CD4-positive, alpha-beta T cell treated with Interferon gamma for 1 hour (primary cell): Measurements from ENCODE around the gene ANKRD66.

ENCODE experiments used
- DNase-seq: peaks from one replicate; pipeline ENCODE4 v3.0.0-alpha.2; 2020

ANKRD66 gene

DNA sequence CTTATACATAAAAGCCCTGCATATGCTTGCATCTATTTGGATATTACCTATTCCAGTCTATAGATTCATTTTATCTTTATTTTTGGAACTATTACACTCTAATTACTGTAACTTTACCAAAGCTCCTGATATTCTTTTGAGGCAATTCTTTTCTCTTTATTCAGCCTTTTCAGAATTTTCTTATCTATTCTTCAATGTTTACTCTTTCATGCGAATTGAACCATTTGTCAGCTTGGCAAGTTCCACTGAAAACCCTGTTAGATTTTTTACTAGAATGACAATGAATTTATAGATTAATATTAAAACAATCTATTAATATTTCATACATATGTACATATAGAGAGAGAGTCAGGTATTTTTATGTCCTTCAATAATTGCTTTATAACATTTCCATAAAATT is 45.9 kb downstream of the ANKRD66 start:
- no peak for DNase-seq

GRCh38 chr6:46793138-46793537 is 46.4 kb downstream of the ANKRD66 start, which contains the start of gene MEP1A:
TSS of gene MEP1A (plus strand) at chr6:46793389. CDS start at chr6:46793399, 10 bp downstream.
- DNase-seq: no peak

- DNase-seq: no peak
Measured at GRCh38 chr6:46794068-46794467, 47.3 kb downstream of the ANKRD66 start.

GRCh38 chr6:46795816-46796215 is 49.1 kb downstream of the ANKRD66 start:
- DNase-seq: no peak

DNA sequence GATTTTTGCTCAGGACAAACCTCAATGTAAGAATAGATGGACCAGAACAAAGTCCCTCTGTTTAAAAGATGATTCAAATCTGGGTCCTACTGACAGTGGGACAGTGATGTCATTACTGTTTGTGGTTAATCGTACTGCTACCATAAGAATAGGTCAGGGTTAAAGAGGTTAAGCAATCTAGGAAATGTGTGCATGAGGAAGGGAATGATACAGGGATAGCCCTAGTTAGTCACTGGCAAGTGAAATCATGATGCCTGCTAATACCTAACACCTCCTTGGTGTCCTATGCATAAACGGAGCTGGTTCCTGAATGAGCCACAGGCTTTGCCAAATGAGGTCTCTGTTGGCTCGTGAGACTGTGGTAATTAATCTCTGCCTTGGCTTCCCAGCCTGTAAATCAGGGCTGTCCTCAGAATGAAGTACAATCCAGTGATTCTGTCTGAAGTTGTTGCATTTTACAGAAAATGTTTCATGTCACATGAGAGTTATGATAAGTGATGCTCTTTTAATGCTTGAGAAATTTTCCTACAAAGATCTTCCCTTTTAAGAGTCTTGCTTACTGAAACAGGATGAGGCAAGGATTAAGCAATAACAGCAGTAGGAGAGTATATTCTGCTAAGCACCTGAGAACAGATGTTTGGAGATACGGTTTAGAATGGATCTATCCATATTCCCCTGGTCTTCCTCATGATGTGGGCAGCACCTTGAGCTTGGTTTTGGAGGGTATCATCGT is 50.3 kb downstream of the ANKRD66 start:
- no peak for DNase-seq

- no peak for DNase-seq
Measured at GRCh38 chr6:46799657-46800056, 52.9 kb downstream of the ANKRD66 start.

GRCh38 chr6:46808806-46809205 is 62.1 kb downstream of the ANKRD66 start:
- DNase-seq: no peak
